IMR-90 (cell line): ENCODE measurements around the gene LGALSL. TPM values are rescaled to one million over a fixed set of nuclear protein-coding genes. Genes with fewer than 3 reads are reported as not detected.

Source experiments
- ATAC-seq: fragments of 200-7000 bp; cut with Tn5 transposase; 2 replicates; pipeline ENCODE4 v1.9.1; 2020; ENCODE audit warnings: low read depth, mild to moderate bottlenecking, moderate library complexity
- BruUV-seq: library from RNA; stranded (reverse); fragments of 400-500 nt; replicated peaks from 2 replicates; lab custom pipeline; 2021; lab: Mats Ljungman, UMichigan
- CTCF ChIA-PET: fragments of 300-600 bp; formaldehyde crosslinking; extraction: SDS; loops from one replicate; lab custom pipeline; 2021; ENCODE audit warnings: antibody characterized with exemption; lab: Yijun Ruan, JAX
- POLR2A ChIA-PET: fragments of 300-600 bp; sonication (Branson Sonifier 250); formaldehyde crosslinking; loops from one replicate; lab custom pipeline; 2022; ENCODE audit warnings: antibody characterized with exemption; ENCODE audit not compliant: unreplicated experiment; lab: Charles Lee
- DNase-seq: peaks from one replicate; pipeline ENCODE4 v3.0.0; 2013
- H2AFZ ChIP-seq: replicated peaks from 2 replicates; pipeline ENCODE3; 2013; ENCODE audit warnings: low read length, mild to moderate bottlenecking; ENCODE audit not compliant: poor library complexity
- H2AK5ac ChIP-seq: 2 replicates; pipeline ENCODE4 v1.6.1; 2013; ENCODE audit warnings: low read depth, low read length, inconsistent platforms
- H2AK9ac ChIP-seq: replicated peaks from 2 replicates; pipeline ENCODE3; 2013; ENCODE audit warnings: mild to moderate bottlenecking, low read depth, low read length, moderate library complexity; ENCODE audit not compliant: poor library complexity
- H2BK120ac ChIP-seq: 2 replicates; pipeline ENCODE4 v1.6.1; 2013; ENCODE audit warnings: low read depth, low read length, inconsistent platforms
- H2BK15ac ChIP-seq: 3 replicates; pipeline ENCODE4 v1.6.1; 2013; ENCODE audit warnings: low read depth, low read length, inconsistent platforms
- H2BK20ac ChIP-seq: 2 replicates; pipeline ENCODE4 v1.6.1; 2013; ENCODE audit warnings: low read depth, mild to moderate bottlenecking, inconsistent platforms, low read length, moderate library complexity
- H2BK5ac ChIP-seq: 2 replicates; pipeline ENCODE4 v1.6.1; 2013; ENCODE audit warnings: mild to moderate bottlenecking, low read depth, low read length, inconsistent platforms; ENCODE audit not compliant: poor library complexity, severe bottlenecking
- H3K14ac ChIP-seq: replicated peaks from 2 replicates; pipeline ENCODE4 v1.6.1; 2013; ENCODE audit warnings: low read depth, low read length, inconsistent platforms
- H3K18ac ChIP-seq: 2 replicates; pipeline ENCODE4 v1.6.1; 2013; ENCODE audit warnings: low read depth, low read length, control low read depth
- H3K23ac ChIP-seq: 2 replicates; pipeline ENCODE4 v1.6.1; 2013; ENCODE audit warnings: low read depth, low read length, inconsistent platforms
- H3K27ac ChIP-seq: 2 replicates; pipeline ENCODE4 v1.5.1; 2013; ENCODE audit warnings: mild to moderate bottlenecking, control low read depth, low read length; ENCODE audit not compliant: insufficient read depth
- H3K27me3 ChIP-seq: 2 replicates; pipeline ENCODE4 v1.6.1; 2013; ENCODE audit warnings: low read length; ENCODE audit not compliant: control insufficient read depth, insufficient read depth
- H3K36me3 ChIP-seq: 2 replicates; pipeline ENCODE4 v1.6.1; 2013; ENCODE audit warnings: low read length, mixed read lengths; ENCODE audit not compliant: control insufficient read depth, insufficient read depth
- H3K4ac ChIP-seq: 2 replicates; pipeline ENCODE4 v1.6.1; 2013; ENCODE audit warnings: low read depth, low read length, inconsistent platforms
- H3K4me1 ChIP-seq: 2 replicates; pipeline ENCODE4 v1.6.1; 2013; ENCODE audit warnings: low read length, mixed read lengths; ENCODE audit not compliant: control insufficient read depth, insufficient read depth
- H3K4me2 ChIP-seq: 2 replicates; pipeline ENCODE4 v1.6.1; 2013; ENCODE audit warnings: low read depth, mild to moderate bottlenecking, control low read depth, low read length, moderate library complexity
- H3K4me3 ChIP-seq: 2 replicates; pipeline ENCODE4 v1.5.1; 2013; ENCODE audit warnings: low read depth, mild to moderate bottlenecking, control low read depth, low read length, moderate library complexity; ENCODE audit not compliant: insufficient read depth
- H3K56ac ChIP-seq: 2 replicates; pipeline ENCODE4 v1.6.1; 2013; ENCODE audit warnings: low read length, inconsistent platforms; ENCODE audit not compliant: insufficient read depth; ENCODE audit errors: extremely low read depth
- H3K79me1 ChIP-seq, 2 experiments: 2 replicates each; pipeline ENCODE4 v1.6.1; 2013; ENCODE audit warnings: low read length in 2 of 2, inconsistent platforms in 1 of 2, low read depth in 1 of 2
- H3K9ac ChIP-seq: 2 replicates; pipeline ENCODE4 v1.6.1; 2013; ENCODE audit warnings: low read depth, low read length, control low read depth
- H3K9me1 ChIP-seq: 2 replicates; pipeline ENCODE4 v1.6.1; 2013; ENCODE audit warnings: low read length, inconsistent platforms; ENCODE audit not compliant: insufficient read depth
- H3K9me3 ChIP-seq: 2 replicates; pipeline ENCODE4 v1.6.1; 2013; ENCODE audit warnings: low read length; ENCODE audit not compliant: control insufficient read depth, insufficient read depth
- H4K20me1 ChIP-seq: 2 replicates; pipeline ENCODE4 v1.6.1; 2013; ENCODE audit warnings: low read length, inconsistent platforms; ENCODE audit not compliant: insufficient read depth
- H4K5ac ChIP-seq: 2 replicates; pipeline ENCODE4 v1.6.1; 2013; ENCODE audit warnings: mild to moderate bottlenecking, low read depth, low read length, control low read depth
- H4K8ac ChIP-seq, 2 experiments: 2 replicates each; pipeline ENCODE4 v1.6.1; 2013; ENCODE audit warnings: low read depth in 2 of 2, low read length in 2 of 2, control low read depth in 1 of 2, inconsistent platforms in 1 of 2
- H4K91ac ChIP-seq: 2 replicates; pipeline ENCODE4 v1.6.1; 2013; ENCODE audit warnings: low read depth, low read length, inconsistent platforms; ENCODE audit not compliant: insufficient read depth
- BHLHE40 ChIP-seq: fragments of 150-350 bp; IDR thresholded peaks from 2 replicates; pipeline ENCODE4 v1.6.1; 2016; ENCODE audit warnings: mild to moderate bottlenecking, low read depth, low read length
- CEBPB ChIP-seq: IDR thresholded peaks from 2 replicates; pipeline ENCODE4 v1.6.1; 2012; ENCODE audit warnings: low read depth, low read length, improper control_type of control experiment
- CHD1 ChIP-seq: IDR thresholded peaks from 2 replicates; pipeline ENCODE4 v1.6.1; 2012; ENCODE audit warnings: low read depth, low read length, improper control_type of control experiment
- CTCF ChIP-seq: conservative IDR thresholded peaks from 2 replicates; pipeline ENCODE4 v1.5.1; 2012; ENCODE audit warnings: mild to moderate bottlenecking, low read depth, low read length, improper control_type of control experiment
- FOS ChIP-seq: fragments of 150-350 bp; IDR thresholded peaks from 2 replicates; pipeline ENCODE4 v1.6.1; 2016; ENCODE audit warnings: low read depth, low read length
- MAFK ChIP-seq: IDR thresholded peaks from 2 replicates; pipeline ENCODE4 v1.6.1; 2012; ENCODE audit warnings: low read depth, low read length, improper control_type of control experiment
- MAZ ChIP-seq: IDR thresholded peaks from 2 replicates; pipeline ENCODE4 v1.6.1; 2012; ENCODE audit warnings: low read depth, mild to moderate bottlenecking, low read length, improper control_type of control experiment, moderate library complexity, borderline replicate concordance
- NFE2L2 ChIP-seq: fragments of 150-350 bp; IDR thresholded peaks from 2 replicates; pipeline ENCODE4 v1.6.1; 2016; ENCODE audit warnings: low read depth, mild to moderate bottlenecking, low read length
- POLR2A ChIP-seq: IDR thresholded peaks from 2 replicates; pipeline ENCODE4 v1.6.1; 2012; ENCODE audit warnings: mild to moderate bottlenecking, low read depth, low read length
- RAD21 ChIP-seq: IDR thresholded peaks from 2 replicates; pipeline ENCODE4 v1.6.1; 2012; ENCODE audit warnings: low read length, improper control_type of control experiment
- RFX5 ChIP-seq: IDR thresholded peaks from 2 replicates; pipeline ENCODE4 v1.8.0; 2012; ENCODE audit warnings: low read depth, mild to moderate bottlenecking, low read length, moderate library complexity
- SMC3 ChIP-seq: fragments of 150-350 bp; IDR thresholded peaks from 2 replicates; pipeline ENCODE4 v1.6.1; 2016; ENCODE audit warnings: low read depth, mild to moderate bottlenecking, antibody characterized with exemption, low read length, moderate library complexity
- WGBS, 2 experiments: methylation state at CpG; one replicate each; pipeline versions ENCODE4 v1.1.5 to v1.1.7; 2013; ENCODE audit warnings: missing lambda C conversion rate in 2 of 2; ENCODE audit not compliant: insufficient read length in 1 of 2; ENCODE audit errors: extremely low coverage in 2 of 2; 5-methylcytosine and 5-hydroxymethylcytosine counted together
- dilution Hi-C: fragments of 300-500 bp; cut with HindIII; formaldehyde crosslinking; loops from one replicate; pipeline ENCODE4 v1.14.3; 2018; ENCODE audit warnings: low sequenced_read_pairs; ENCODE audit not compliant: unreplicated experiment
- in situ Hi-C: fragments of 300-500 bp; cut with MboI; formaldehyde crosslinking; loops from 3 replicates; pipeline ENCODE4 v1.14.3; 2019; ENCODE audit warnings: low sequenced_read_pairs, inconsistent platforms, mixed read lengths
- intact Hi-C: fragments of 100-400 bp; cut with micrococcal nuclease; formaldehyde crosslinking; loops from 2 replicates; pipeline ENCODE4 v1.10.0; 2022
- polyA plus RNA-seq, 3 experiments: library from polyadenylated mRNA; depleted of rRNA; stranded (reverse); fragments of >200 nt; gene quantifications; 2 replicates each; pipeline ENCODE4 v1.2.3, GENCODE V29; 2012; ENCODE audit warnings: low replicate concordance in 1 of 3
- total RNA-seq: library from RNA; depleted of rRNA; stranded (reverse); fragments of >200 nt; gene quantifications from 2 replicates; pipeline ENCODE4 v1.2.3, GENCODE V29; 2012
- TF ChIP-seq, protein P1 (sequence below): fragments of 150-350 bp; IDR thresholded peaks from 2 replicates; pipeline ENCODE4 v1.6.1; 2016; ENCODE audit warnings: low read depth, mild to moderate bottlenecking, low read length, moderate library complexity, borderline replicate concordance
- TF ChIP-seq, protein P2 (sequence below): fragments of 150-350 bp; IDR thresholded peaks from 2 replicates; pipeline ENCODE4 v1.6.1; 2017; ENCODE audit warnings: mild to moderate bottlenecking, antibody characterized with exemption, low read length, low read depth

LGALSL gene
- total and polyA plus RNA-seq, 2 of the 4 experiments (the other 2 are of a cell fraction): 0.86 to 2.9 TPM

DNA sequence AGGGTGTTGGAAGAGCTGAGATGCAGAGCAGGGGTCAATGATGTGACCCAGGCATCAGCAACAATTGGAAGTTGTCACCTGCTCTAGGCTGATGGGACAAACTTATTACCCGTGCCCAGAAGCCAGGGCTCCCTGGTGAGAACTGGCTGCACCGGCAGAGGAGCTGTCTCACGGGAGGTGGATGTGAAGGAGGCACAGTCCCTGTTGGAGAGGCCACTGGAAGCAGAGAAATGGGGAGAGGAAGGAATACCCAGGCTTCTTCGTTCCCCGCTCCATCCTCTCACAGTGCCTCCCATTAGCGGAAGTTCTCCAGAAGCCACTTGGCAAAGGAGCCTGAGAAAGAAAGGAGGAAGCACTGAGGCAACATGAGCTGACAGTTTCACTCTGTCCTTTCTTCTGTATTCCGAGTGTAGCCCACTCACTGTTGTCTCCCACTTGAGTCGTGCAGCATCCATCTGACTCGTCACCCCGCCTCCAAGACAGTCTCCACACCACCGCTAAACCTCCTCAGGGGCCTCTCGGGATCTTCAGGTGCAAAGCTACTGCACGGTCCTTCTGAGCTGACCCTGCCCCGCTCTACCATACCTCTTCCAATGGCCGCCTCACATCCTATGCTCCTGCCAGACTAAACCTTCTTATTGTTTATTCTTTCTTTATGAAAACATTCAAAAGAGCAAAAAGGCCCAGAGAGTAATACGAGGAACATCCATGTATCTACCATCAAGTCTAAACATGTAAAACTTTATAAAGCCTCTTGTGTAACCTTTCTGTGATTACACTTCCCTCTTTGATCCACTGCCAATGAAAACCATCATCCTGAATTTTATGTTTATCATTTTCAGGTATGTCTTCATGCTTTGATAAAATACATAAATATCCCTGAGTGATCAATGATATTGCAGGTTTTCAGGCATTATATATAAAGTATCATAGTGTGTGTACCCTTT lies 51.1 kb downstream of the LGALSL start:
- dilution Hi-C loops: no loop called here
- Histone ChIP-seq H4K91ac (no peak overlapping the region), H3K79me1 (no peaks in the 10 kb centered on the region), H2BK5ac (no peak overlapping the region), H3K4me3 (no peak overlapping the region), H3K9me1 (no peaks in the 10 kb centered on the region), H3K4me2 (no peak overlapping the region), H2BK15ac (no peak overlapping the region), H4K8ac (no peak overlapping the region), H3K27me3 (peaks cover 40% of the 10 kb centered on the region), H2AK9ac (no peak overlapping the region), H3K36me3 (no peaks in the 10 kb centered on the region), H3K4ac (no peak overlapping the region), H3K9ac (no peak overlapping the region), H2BK20ac (no peak overlapping the region), H2AK5ac (no peak overlapping the region), H3K27ac (no peak overlapping the region), H3K4me1 (no peaks in the 10 kb centered on the region), H2BK120ac (no peak overlapping the region), H3K14ac (no peak overlapping the region), H3K18ac (no peak overlapping the region), H4K5ac (no peak overlapping the region), H3K56ac (no peak overlapping the region), H3K9me3 (no peaks in the 10 kb centered on the region), H2AFZ (no peak overlapping the region), H3K23ac (no peak overlapping the region), H4K20me1 (no peaks in the 10 kb centered on the region)
- in situ Hi-C loops: no loop called here
- intact Hi-C loops: no loop called here
- ChIA-PET CTCF (interaction anchor here (0.6 kb wide), 1 partner anchor 49 kb away, joined by 3 read pairs; no protein-coding TSS in a partner anchor), POLR2A (interaction anchor here (0.6 kb wide), 1 partner anchor 29 kb away, joined by 3 read pairs; no protein-coding TSS in a partner anchor)
- BruUV-seq: no TSS peak
- no peak for DNase-seq
- 70% methylated on average over 9 of the region's 16 CpGs; no CpG with 5 or more reads in 1 of the 2 experiments for WGBS, 2 experiments
- no peak for ATAC-seq
- TF ChIP-seq MAZ (no peak), RAD21 (no peak), SMC3 (no peak), NFE2L2 (no peak), FOS (no peak), RFX5 (no peak), CHD1 (no peak), CEBPB (no peak), MAFK (no peak), CTCF (no peak), BHLHE40 (no peak), POLR2A (no peak)
- TF ChIP-seq, protein P1, sequence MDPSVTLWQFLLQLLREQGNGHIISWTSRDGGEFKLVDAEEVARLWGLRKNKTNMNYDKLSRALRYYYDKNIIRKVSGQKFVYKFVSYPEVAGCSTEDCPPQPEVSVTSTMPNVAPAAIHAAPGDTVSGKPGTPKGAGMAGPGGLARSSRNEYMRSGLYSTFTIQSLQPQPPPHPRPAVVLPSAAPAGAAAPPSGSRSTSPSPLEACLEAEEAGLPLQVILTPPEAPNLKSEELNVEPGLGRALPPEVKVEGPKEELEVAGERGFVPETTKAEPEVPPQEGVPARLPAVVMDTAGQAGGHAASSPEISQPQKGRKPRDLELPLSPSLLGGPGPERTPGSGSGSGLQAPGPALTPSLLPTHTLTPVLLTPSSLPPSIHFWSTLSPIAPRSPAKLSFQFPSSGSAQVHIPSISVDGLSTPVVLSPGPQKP: no peak
- TF ChIP-seq, protein P2, sequence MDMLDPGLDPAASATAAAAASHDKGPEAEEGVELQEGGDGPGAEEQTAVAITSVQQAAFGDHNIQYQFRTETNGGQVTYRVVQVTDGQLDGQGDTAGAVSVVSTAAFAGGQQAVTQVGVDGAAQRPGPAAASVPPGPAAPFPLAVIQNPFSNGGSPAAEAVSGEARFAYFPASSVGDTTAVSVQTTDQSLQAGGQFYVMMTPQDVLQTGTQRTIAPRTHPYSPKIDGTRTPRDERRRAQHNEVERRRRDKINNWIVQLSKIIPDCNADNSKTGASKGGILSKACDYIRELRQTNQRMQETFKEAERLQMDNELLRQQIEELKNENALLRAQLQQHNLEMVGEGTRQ: no peak
